HepG2 (cell line): ENCODE data around the gene DOCK9. TPM values are rescaled to one million over a fixed set of nuclear protein-coding genes. Genes with fewer than 3 reads are reported as not detected.

Source experiments
- CEBPB ChIP-seq: IDR thresholded peaks from 2 replicates; pipeline ENCODE4 v1.6.1; 2011; ENCODE audit warnings: low read depth, low read length, improper control_type of control experiment, borderline replicate concordance
- JUNB ChIP-seq: sonication (generic); formaldehyde crosslinking; IDR thresholded peaks from 2 replicates; pipeline ENCODE4 v1.8.0; 2022; ENCODE audit warnings: missing genetic modification reagents, mild to moderate bottlenecking, borderline replicate concordance
- MBNL3 ChIP-seq: fragments of 250-450 bp; sonication (Bioruptor Pico); conservative IDR thresholded peaks from 2 replicates; pipeline ENCODE4 v1.8.0; 2022; ENCODE audit warnings: mild to moderate bottlenecking, inconsistent platforms
- MIXL1 ChIP-seq: IDR thresholded peaks from 2 replicates; pipeline ENCODE4 v1.6.1; 2016
- NPAS2 ChIP-seq: sonication (generic); formaldehyde crosslinking; IDR thresholded peaks from 2 replicates; pipeline ENCODE4 v1.8.0; 2022; ENCODE audit warnings: mild to moderate bottlenecking, missing genetic modification reagents, borderline replicate concordance
- ZNF367 ChIP-seq: sonication (generic); formaldehyde crosslinking; IDR thresholded peaks from 2 replicates; pipeline ENCODE4 v1.4.0; 2020; ENCODE audit warnings: missing genetic modification reagents, borderline replicate concordance
- ZNF510 ChIP-seq: sonication (generic); formaldehyde crosslinking; IDR thresholded peaks from 2 replicates; pipeline ENCODE4 v1.4.0; 2020; ENCODE audit warnings: low read depth, mild to moderate bottlenecking, missing genetic modification reagents
- ZNF570 ChIP-seq: sonication (generic); formaldehyde crosslinking; IDR thresholded peaks from 2 replicates; pipeline ENCODE4 v1.4.0; 2020; ENCODE audit warnings: mild to moderate bottlenecking, missing genetic modification reagents, borderline replicate concordance
- polyA plus RNA-seq, 8 experiments: library from polyadenylated mRNA; depleted of rRNA in 3 of 8; stranded (reverse) in 7 of 8; unstranded in 1 of 8; fragments of >200 nt; fragmentation: Illumina TruSeq in 4 of 8; extraction: Trizol in 4 of 8; gene quantifications; 2 replicates each; pipeline versions ENCODE4 v1.2.1 to v1.2.3, GENCODE V29; 2011 to 2016; ENCODE audit warnings: low read depth in 4 of 8, missing spikeins in 1 of 8, mixed read lengths in 1 of 8; ENCODE audit not compliant: insufficient read depth in 1 of 8
- total RNA-seq, 5 experiments: library from RNA; depleted of rRNA; stranded (reverse); fragments of >200 nt; fragmentation: Illumina TruSeq; extraction: Trizol; gene quantifications; 2 replicates each; pipeline ENCODE4 v1.2.3, GENCODE V29; 2016; ENCODE audit warnings: low read depth in 1 of 5
- TF ChIP-seq, protein P1 (sequence below): sonication (generic); formaldehyde crosslinking; conservative IDR thresholded peaks from 2 replicates; pipeline ENCODE4 v1.4.0; 2020; ENCODE audit warnings: missing genetic modification reagents
- TF ChIP-seq, protein P2 (sequence below): sonication (generic); formaldehyde crosslinking; IDR thresholded peaks from 2 replicates; pipeline ENCODE4 v1.5.1; 2020; ENCODE audit warnings: missing genetic modification reagents, mild to moderate bottlenecking, borderline replicate concordance

DOCK9 gene
- total and polyA plus RNA-seq, 2 of the 13 experiments (the other 11 are each of a cell fraction or from before 2014, with no cell fraction given) = 0.44 to 0.97 TPM

DNA sequence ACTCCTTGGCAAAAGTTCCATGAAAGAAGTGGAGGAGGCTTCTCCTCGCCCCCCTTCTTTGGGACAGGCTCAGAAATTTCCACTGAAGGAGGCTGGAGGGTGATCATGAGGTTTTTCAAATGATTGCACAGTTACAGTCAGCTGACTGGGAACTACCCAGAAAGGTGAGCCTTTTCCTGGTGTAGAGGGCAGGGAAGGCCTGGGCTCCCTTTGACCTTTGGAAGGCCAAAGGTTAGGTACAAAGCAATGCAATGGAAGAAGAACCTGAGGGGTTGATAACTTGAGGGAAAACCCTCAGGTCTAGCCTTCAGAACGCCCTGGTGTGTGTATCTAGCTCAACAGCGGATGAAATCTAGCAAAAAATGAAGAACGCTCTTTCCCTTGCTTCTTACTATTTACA, 175.3 kb downstream of the DOCK9 start (continued):
- TF ChIP-seq, protein P1, sequence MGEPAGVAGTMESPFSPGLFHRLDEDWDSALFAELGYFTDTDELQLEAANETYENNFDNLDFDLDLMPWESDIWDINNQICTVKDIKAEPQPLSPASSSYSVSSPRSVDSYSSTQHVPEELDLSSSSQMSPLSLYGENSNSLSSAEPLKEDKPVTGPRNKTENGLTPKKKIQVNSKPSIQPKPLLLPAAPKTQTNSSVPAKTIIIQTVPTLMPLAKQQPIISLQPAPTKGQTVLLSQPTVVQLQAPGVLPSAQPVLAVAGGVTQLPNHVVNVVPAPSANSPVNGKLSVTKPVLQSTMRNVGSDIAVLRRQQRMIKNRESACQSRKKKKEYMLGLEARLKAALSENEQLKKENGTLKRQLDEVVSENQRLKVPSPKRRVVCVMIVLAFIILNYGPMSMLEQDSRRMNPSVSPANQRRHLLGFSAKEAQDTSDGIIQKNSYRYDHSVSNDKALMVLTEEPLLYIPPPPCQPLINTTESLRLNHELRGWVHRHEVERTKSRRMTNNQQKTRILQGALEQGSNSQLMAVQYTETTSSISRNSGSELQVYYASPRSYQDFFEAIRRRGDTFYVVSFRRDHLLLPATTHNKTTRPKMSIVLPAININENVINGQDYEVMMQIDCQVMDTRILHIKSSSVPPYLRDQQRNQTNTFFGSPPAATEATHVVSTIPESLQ (CRISPR knock-in tag) = no peak
- TF ChIP-seq CEBPB = no peak
- no peak for TF ChIP-seq JUNB (CRISPR knock-in tag)
- TF ChIP-seq MIXL1 = no peak
- no peak for TF ChIP-seq NPAS2
- no peak for TF ChIP-seq ZNF367 (CRISPR knock-in tag)
- no peak for TF ChIP-seq MBNL3 (CRISPR knock-in tag)
- TF ChIP-seq ZNF510 (CRISPR knock-in tag) = no peak
- TF ChIP-seq, protein P2, sequence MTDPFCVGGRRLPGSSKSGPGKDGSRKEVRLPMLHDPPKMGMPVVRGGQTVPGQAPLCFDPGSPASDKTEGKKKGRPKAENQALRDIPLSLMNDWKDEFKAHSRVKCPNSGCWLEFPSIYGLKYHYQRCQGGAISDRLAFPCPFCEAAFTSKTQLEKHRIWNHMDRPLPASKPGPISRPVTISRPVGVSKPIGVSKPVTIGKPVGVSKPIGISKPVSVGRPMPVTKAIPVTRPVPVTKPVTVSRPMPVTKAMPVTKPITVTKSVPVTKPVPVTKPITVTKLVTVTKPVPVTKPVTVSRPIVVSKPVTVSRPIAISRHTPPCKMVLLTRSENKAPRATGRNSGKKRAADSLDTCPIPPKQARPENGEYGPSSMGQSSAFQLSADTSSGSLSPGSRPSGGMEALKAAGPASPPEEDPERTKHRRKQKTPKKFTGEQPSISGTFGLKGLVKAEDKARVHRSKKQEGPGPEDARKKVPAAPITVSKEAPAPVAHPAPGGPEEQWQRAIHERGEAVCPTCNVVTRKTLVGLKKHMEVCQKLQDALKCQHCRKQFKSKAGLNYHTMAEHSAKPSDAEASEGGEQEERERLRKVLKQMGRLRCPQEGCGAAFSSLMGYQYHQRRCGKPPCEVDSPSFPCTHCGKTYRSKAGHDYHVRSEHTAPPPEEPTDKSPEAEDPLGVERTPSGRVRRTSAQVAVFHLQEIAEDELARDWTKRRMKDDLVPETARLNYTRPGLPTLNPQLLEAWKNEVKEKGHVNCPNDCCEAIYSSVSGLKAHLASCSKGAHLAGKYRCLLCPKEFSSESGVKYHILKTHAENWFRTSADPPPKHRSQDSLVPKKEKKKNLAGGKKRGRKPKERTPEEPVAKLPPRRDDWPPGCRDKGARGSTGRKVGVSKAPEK (CRISPR knock-in tag) = no peak
- TF ChIP-seq ZNF570 (CRISPR knock-in tag) = no peak
- TF ChIP-seq, all 625 proteins: peak for 0
